CD4-positive, alpha-beta T cell treated with Interleukin-15 for 1 hour (primary cell): ENCODE data around the gene ADGRF4.

Experiments
- DNase-seq: peaks from one replicate; pipeline ENCODE4 v3.0.0-alpha.2; 2020

ADGRF4 gene

GRCh38 chr6:47698342-47698787 is at the start of gene ADGRF4:
TSS of gene ADGRF4 (plus strand) at chr6:47698580. CDS start at chr6:47707246, 8,666 bp downstream.
- DNase-seq = no peak

DNA sequence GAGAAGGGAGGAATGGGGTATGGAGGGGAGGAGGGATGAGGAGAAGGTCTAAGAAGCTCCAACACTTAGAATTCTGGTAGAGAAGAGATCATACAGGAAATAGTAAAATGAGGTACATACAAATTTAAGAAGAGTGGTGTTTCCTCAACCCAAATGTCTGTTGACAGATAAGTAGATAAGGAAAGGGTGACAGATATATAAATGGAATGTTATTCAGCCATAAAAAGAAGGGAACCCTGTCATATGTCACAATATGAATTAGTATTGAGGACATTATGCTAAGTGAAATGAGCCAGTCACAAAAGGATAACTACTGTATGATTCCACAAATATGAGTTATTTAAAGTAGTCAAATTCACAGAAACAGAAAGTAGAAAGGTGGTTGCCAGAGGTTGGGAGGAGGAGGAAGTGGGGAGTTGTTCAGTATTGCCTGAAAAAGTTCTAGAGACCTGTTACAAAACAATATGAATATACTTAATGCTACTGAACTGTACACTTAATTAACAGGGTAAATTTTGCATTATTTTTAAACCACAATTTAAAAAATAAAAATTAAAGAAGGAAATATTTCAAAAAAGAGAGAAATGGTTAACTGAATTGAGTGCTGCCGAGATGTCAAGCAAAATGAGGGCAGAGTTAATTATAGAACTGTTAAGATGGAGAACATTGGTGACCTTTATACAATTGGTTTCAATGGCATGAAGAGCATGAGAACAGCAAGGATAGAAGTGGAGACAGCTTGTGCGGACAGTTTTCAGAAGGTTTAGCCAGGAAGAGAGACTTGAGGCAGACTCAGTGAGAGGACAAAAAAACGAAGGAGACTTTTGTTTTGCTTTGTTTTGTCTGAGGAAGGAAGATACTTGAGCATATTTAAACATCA is 47.6 kb upstream of the ADGRF4 start:
- DNase-seq = no peak

- no peak for DNase-seq
Measured at GRCh38 chr6:47651505-47651944, 46.9 kb upstream of the ADGRF4 start.

DNA sequence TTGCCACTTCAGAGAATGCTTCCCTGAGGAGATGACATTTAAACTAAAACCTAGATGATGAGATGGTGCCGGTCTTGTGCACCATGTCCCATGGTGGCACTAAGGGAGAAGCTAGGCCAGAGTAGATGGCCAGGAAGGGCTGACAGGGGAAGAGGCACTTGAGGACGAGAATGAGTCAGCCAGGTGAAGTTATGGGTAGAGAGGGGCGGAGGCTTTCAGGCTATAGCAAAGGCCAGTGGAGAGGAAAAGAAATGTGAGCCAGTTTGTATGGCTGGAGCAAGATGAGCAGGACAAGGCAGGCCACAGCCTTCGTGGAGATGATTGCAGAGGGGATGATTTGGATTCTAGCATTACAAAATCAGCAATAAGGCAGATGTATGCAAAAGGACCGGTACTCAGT is 44.7 kb upstream of the ADGRF4 start:
- DNase-seq = no peak

DNA sequence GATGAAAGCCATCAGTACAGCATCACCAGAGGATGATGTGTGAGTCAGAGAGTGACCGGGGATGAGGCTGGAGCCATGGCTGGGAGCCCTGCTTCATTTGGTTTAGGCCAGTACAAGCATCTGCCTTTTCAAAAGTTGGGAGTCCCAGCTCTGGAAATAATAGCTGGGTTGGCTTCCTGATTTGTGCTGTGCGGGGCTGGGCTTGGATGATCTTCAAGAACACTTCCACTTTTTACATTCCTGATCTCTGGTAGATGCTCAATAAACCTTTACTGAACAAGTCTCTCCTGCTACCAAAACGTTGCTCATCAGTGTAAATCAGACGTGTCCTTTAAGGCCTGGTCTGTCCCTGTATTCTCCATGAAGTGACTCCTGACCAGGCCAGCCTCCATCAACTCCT is 44.1 kb upstream of the ADGRF4 start:
- DNase-seq = no peak

GRCh38 chr6:47655719-47656595 is 42.4 kb upstream of the ADGRF4 start:
- no peak for DNase-seq

DNA sequence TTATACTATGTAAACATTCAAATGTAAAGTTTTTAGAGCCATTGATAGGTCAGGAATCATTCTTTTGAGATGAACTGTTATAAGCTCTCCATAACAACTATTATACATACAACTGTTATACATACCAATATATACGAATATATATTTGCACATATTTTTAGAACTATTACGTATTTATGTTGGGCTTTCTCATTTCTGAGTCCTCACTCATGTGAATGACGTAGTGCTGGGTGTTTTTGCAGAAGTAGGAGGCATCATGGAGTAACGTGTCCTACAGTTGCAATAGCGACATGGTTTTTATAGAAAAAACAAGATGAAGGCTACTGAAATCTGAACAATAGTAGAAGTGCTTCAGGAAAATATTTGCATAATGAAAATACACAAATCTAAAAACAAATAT is 36.4 kb upstream of the ADGRF4 start:
- no peak for DNase-seq

GRCh38 chr6:47663462-47664216 is 34.7 kb upstream of the ADGRF4 start:
- no peak for DNase-seq

- DNase-seq = no peak
Measured at GRCh38 chr6:47665112-47665511, 33.3 kb upstream of the ADGRF4 start.

- no peak for DNase-seq
Measured at GRCh38 chr6:47669684-47670513, 28.5 kb upstream of the ADGRF4 start.

DNA sequence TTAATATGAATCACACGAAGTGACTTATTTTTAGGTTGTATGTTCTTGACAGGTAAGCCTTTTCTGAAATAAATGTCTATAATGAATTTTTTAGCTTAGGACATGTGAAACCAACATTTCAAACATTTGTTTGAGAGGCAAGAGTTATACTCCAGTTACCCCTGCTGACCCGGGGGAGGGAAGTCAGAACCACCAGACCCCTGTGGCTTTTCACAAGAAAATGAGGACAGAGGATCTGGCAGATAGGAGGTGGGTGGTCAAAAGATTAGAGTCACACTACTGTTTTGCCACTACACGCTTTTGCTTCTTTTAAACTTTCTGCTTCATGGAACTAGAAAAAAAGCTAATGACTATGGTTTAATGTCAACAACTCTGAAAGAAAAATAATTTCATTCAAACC is 27.5 kb upstream of the ADGRF4 start:
- DNase-seq = no peak

- no peak for DNase-seq
Measured at GRCh38 chr6:47671777-47672176, 26.6 kb upstream of the ADGRF4 start.

- no peak for DNase-seq
Measured at GRCh38 chr6:47672816-47673215, 25.6 kb upstream of the ADGRF4 start.

DNA sequence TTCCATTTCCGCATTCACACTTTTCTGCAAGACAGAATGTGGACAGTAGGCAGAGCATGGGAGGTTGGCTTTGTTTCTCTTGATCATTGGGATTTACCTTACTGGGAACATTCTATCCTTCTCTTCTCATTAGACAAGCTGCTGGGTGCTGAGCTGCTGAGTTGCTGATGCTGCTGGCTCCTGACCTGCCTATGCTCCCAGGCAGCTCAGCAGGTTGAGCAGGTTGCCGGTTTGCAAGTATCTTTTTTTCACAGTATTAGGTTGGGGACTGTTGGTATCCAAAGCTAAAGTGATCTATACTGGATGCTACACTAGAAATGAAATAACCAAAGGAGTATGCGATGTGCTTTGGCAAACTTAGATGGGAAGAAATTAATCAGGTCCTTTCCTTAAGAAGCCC is 23.7 kb upstream of the ADGRF4 start:
- DNase-seq = no peak

GRCh38 chr6:47677381-47678100 is 20.8 kb upstream of the ADGRF4 start:
- DNase-seq = no peak

DNA sequence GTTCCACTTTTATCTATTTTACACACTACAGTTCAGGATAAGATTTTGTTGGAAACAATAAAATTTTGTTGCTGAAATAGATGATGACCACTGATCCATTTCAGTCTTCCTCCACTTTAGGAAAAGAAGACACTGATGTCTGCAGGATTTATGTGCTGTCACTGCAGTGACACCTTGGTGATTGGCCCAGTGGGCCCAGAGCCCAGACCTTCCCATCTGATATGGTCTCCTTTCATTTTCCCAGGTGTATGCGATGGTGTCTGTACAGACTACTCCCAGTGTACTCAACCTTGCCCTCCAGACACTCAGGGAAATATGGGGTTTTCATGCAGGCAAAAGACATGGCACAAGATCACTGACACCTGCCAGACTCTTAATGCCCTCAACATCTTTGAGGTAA is 19.6 kb upstream of the ADGRF4 start:
- no peak for DNase-seq

DNA sequence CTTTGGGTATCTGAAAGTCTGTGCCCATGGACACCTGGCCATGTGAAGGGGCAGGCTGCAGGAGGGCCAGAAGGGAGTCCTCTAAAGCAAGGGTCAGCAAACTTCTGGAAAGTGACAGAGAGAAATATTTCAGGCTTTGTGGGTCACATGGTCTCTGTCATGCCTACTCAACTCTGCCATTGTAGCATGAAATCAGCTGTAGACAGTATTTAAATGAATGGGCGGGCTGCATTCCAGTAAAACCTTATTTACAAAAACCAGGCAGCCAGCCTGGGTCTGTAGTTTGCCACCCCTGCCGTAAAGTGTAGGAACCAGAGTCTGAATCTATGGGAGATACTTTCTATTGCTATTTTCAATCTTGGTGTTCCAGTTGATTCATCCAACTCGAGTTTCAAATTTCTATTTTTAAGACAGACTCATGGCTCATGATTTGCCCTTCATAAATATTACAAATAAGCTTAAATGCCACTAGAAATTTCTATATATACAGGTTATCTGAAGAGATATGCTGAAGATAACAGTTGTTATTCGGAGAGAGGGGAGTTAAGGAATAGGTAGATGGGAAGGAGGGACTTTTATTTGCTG is 19.0 kb upstream of the ADGRF4 start:
- no peak for DNase-seq

- no peak for DNase-seq
Measured at GRCh38 chr6:47680051-47680450, 18.3 kb upstream of the ADGRF4 start.

- DNase-seq = no peak
Measured at GRCh38 chr6:47680724-47681123, 17.7 kb upstream of the ADGRF4 start.

- DNase-seq = no peak
Measured at GRCh38 chr6:47681201-47681990, 17.0 kb upstream of the ADGRF4 start.
